Midbrain (tissue), 1 donor: ENCODE results near the gene PM20D2.
"Not testable (repeated sequence)": the region's sequence is repeated elsewhere in the genome, so short reads cannot be mapped to it uniquely, and the experiment has no call there.

ENCODE experiments used
- DNase-seq: peaks from one replicate; lab custom pipeline; 2025; lab: John Stamatoyannopoulos, UW

Gene PM20D2

GRCh38 chr6:89145956-89146717 lies at the start of gene PM20D2:
Gene PM20D2 (plus strand): TSS chr6:89146055. CDS start chr6:89146145, 90 bp downstream.
- peak; percentile 50 for DNase-seq

GRCh38 chr6:89098461-89098860 lies 47.4 kb upstream of the PM20D2 start:
- DNase-seq = no peak

- DNase-seq = no peak
Measured at GRCh38 chr6:89100114-89100513, 45.7 kb upstream of the PM20D2 start.

- DNase-seq = no peak
Measured at GRCh38 chr6:89110284-89110683, 35.6 kb upstream of the PM20D2 start.

GRCh38 chr6:89111933-89112332 lies 33.9 kb upstream of the PM20D2 start:
- DNase-seq = no peak

GRCh38 chr6:89116702-89117101 lies 29.2 kb upstream of the PM20D2 start:
- no peak for DNase-seq

GRCh38 chr6:89117211-89118108 lies 28.4 kb upstream of the PM20D2 start, which contains the start of gene SRSF12:
Gene SRSF12 (minus strand): TSS chr6:89118071. CDS start chr6:89117887, 184 bp downstream.
- no peak for DNase-seq

GRCh38 chr6:89118931-89119330 lies 26.9 kb upstream of the PM20D2 start:
- no peak for DNase-seq

GRCh38 chr6:89120371-89120770 lies 25.5 kb upstream of the PM20D2 start:
- DNase-seq = no peak

- no peak for DNase-seq
Measured at GRCh38 chr6:89121934-89122333, 23.9 kb upstream of the PM20D2 start.

- DNase-seq = peak; percentile 41
Measured at GRCh38 chr6:89122625-89123024, 23.2 kb upstream of the PM20D2 start.

GRCh38 chr6:89128256-89128671 lies 17.6 kb upstream of the PM20D2 start:
- not testable (repeated sequence) for DNase-seq

- no peak for DNase-seq
Measured at GRCh38 chr6:89131599-89131998, 14.3 kb upstream of the PM20D2 start.

GRCh38 chr6:89132057-89132456 lies 13.8 kb upstream of the PM20D2 start:
- no peak for DNase-seq

- DNase-seq = no peak
Measured at GRCh38 chr6:89133981-89134380, 11.9 kb upstream of the PM20D2 start.

- DNase-seq = no peak
Measured at GRCh38 chr6:89134723-89135122, 11.1 kb upstream of the PM20D2 start.

- DNase-seq = no peak
Measured at GRCh38 chr6:89138173-89138572, 7.7 kb upstream of the PM20D2 start.

- no peak for DNase-seq
Measured at GRCh38 chr6:89139509-89140346, 6.1 kb upstream of the PM20D2 start.

- DNase-seq = no peak
Measured at GRCh38 chr6:89140347-89141156, 5.3 kb upstream of the PM20D2 start.

GRCh38 chr6:89144354-89144906 lies 1.4 kb upstream of the PM20D2 start:
- no peak for DNase-seq
